Neuron (in vitro differentiated cells): ENCODE data around the gene GRID2.
"Not testable (repeated sequence)": the region's sequence is repeated elsewhere in the genome, so short reads cannot be mapped to it uniquely, and the experiment has no call there.

Source experiments
- H2AFZ ChIP-seq: one replicate; pipeline ENCODE4 v1.6.1; 2013; ENCODE audit warnings: low read depth, mild to moderate bottlenecking, inconsistent platforms, low read length, moderate library complexity
- H3K27me3 ChIP-seq: one replicate; pipeline ENCODE4 v1.6.1; 2013; ENCODE audit warnings: low read length; ENCODE audit not compliant: insufficient read depth
- H3K36me3 ChIP-seq: one replicate; pipeline ENCODE4 v1.6.1; 2013; ENCODE audit warnings: low read length; ENCODE audit not compliant: insufficient read depth
- H3K4me1 ChIP-seq: one replicate; pipeline ENCODE4 v1.6.1; 2013; ENCODE audit warnings: low read length; ENCODE audit not compliant: insufficient read depth
- H3K4me3 ChIP-seq: 2 replicates; pipeline ENCODE4 v1.5.1; 2013; ENCODE audit warnings: mild to moderate bottlenecking, low read length, moderate library complexity
- H3K9me3 ChIP-seq: one replicate; pipeline ENCODE4 v1.6.1; 2013; ENCODE audit warnings: low read length

The GRID2 gene

DNA sequence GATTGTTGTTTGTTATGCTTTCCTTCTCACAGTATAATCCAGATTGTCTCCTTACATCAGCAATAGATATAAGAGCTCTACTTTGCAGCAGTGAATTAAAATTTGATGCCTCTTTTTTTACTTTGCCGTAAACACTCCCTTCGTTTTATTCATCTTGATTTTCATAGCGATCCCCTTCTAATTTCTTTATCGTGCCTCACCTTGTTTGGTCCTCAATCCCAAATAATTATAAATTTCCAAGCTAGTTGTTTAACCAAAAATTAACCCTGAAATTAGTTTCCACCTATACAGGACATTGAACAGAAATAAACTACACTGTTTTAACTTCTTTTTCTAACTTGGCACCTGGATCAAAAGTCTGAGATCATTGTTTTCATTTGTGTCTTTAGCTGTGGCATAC lies 35.1 kb upstream of the GRID2 start:
- no peak overlapping the region for H3K4me3 ChIP-seq
- peaks cover 7% of the 10 kb centered on the region for H3K4me1 ChIP-seq
- H3K27me3 ChIP-seq: no peaks in the 10 kb centered on the region
- no peak overlapping the region for H2AFZ ChIP-seq
- no peaks in the 10 kb centered on the region for H3K9me3 ChIP-seq
- no peaks in the 10 kb centered on the region for H3K36me3 ChIP-seq

- H3K9me3 ChIP-seq: no peaks in the 10 kb centered on the region
- no peaks in the 10 kb centered on the region for H3K27me3 ChIP-seq
- no peak overlapping the region for H2AFZ ChIP-seq
- no peak overlapping the region for H3K4me3 ChIP-seq
- H3K36me3 ChIP-seq: no peaks in the 10 kb centered on the region
- no peaks in the 10 kb centered on the region for H3K4me1 ChIP-seq
Observed at GRCh38 chr4:92270908-92271307, 32.9 kb upstream of the GRID2 start.

DNA sequence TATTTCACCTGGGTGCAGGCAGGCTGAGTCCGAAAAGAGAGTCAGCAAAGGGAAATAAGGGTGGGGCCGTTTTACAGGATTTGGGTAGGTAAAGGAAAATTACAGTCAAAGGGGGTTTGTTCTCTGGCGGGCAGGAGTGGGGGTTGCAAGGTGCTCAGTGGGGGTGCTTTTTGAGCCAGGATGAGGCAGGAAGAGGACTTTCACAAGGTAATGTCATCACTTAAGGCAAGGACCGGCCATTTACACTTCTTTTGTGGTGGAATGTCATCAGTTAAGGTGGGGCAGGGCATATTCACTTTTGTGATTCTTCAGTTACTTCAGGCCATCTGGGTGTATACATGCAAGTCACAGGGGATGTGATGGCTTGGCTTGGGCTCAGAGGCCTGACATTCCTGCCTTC lies 32.2 kb upstream of the GRID2 start:
- not testable (repeated sequence) for H3K4me1 ChIP-seq, H2AFZ ChIP-seq, H3K4me3 ChIP-seq, H3K27me3 ChIP-seq, H3K36me3 ChIP-seq, H3K9me3 ChIP-seq

GRCh38 chr4:92277057-92277881 lies 26.5 kb upstream of the GRID2 start:
- H2AFZ ChIP-seq, H3K4me3 ChIP-seq, H3K27me3 ChIP-seq, H3K4me1 ChIP-seq, H3K9me3 ChIP-seq, H3K36me3 ChIP-seq: not testable (repeated sequence)

GRCh38 chr4:92279296-92279695 lies 24.5 kb upstream of the GRID2 start:
- H3K9me3 ChIP-seq: no peaks in the 10 kb centered on the region
- no peaks in the 10 kb centered on the region for H3K27me3 ChIP-seq
- no peak overlapping the region for H2AFZ ChIP-seq
- H3K4me3 ChIP-seq: no peak overlapping the region
- peaks cover 2% of the 10 kb centered on the region for H3K4me1 ChIP-seq
- H3K36me3 ChIP-seq: no peaks in the 10 kb centered on the region

- H3K27me3 ChIP-seq: peaks cover 5% of the 10 kb centered on the region
- no peak overlapping the region for H3K4me3 ChIP-seq
- H3K9me3 ChIP-seq: no peaks in the 10 kb centered on the region
- no peak overlapping the region for H2AFZ ChIP-seq
- H3K4me1 ChIP-seq: peaks cover 9% of the 10 kb centered on the region
- H3K36me3 ChIP-seq: no peaks in the 10 kb centered on the region
Observed at GRCh38 chr4:92299152-92299551, 4.6 kb upstream of the GRID2 start.

GRCh38 chr4:92304121-92304520 lies 355 bp downstream of the GRID2 start:
- H3K36me3 ChIP-seq: no peaks in the 10 kb centered on the region
- H3K27me3 ChIP-seq: peaks cover 8% of the 10 kb centered on the region
- peak overlapping the region; percentile 94 for H2AFZ ChIP-seq
- H3K4me1 ChIP-seq: peaks cover 24% of the 10 kb centered on the region
- H3K9me3 ChIP-seq: no peaks in the 10 kb centered on the region
- H3K4me3 ChIP-seq: peak overlapping the region; percentile 80

GRCh38 chr4:92304606-92305005 lies 840 bp downstream of the GRID2 start:
- no peaks in the 10 kb centered on the region for H3K36me3 ChIP-seq
- peak overlapping the region; percentile 94 for H2AFZ ChIP-seq
- peaks cover 24% of the 10 kb centered on the region for H3K4me1 ChIP-seq
- H3K4me3 ChIP-seq: peak overlapping the region; percentile 80
- no peaks in the 10 kb centered on the region for H3K9me3 ChIP-seq
- H3K27me3 ChIP-seq: peaks cover 8% of the 10 kb centered on the region

- no peaks in the 10 kb centered on the region for H3K36me3 ChIP-seq
- peak overlapping the region; percentile 94 for H2AFZ ChIP-seq
- peaks cover 24% of the 10 kb centered on the region for H3K4me1 ChIP-seq
- peak overlapping the region; percentile 80 for H3K4me3 ChIP-seq
- peaks cover 8% of the 10 kb centered on the region for H3K27me3 ChIP-seq
- H3K9me3 ChIP-seq: no peaks in the 10 kb centered on the region
Observed at GRCh38 chr4:92305148-92305877, 1.5 kb downstream of the GRID2 start.

DNA sequence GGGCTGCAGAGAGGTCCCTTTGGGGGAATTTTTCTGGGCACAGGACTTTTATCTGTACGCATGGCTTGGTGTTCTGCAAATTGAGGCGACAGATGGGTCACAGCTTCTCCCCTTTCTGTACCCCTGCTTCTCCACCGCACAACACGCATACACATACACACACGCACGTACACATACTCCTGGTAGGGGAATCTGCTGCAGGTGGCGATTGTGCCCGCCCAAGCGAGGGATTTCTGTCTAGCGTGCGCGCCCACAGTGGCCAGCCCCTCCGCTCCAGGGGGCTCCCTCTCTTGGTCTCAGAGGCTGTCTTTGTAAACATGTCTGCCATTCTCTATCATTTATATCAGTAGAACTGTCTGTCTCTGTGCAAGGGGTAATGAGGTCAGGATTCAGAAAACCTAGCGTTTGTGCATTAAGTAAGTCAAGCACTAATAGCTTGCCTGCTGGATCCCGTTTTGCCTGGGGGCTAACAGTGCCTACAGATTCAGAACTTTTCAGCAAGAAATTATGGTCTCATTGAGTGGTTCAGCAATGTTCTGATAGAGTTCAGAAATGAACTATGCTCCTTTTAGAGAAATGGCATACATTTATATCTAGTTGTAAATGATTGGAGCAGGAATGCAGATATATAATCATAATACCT lies 2.2 kb downstream of the GRID2 start:
- H3K27me3 ChIP-seq: peaks cover 8% of the 10 kb centered on the region
- H3K4me1 ChIP-seq: peaks cover 24% of the 10 kb centered on the region
- no peaks in the 10 kb centered on the region for H3K9me3 ChIP-seq
- no peaks in the 10 kb centered on the region for H3K36me3 ChIP-seq
- peak overlapping the region; percentile 94 for H2AFZ ChIP-seq
- peak overlapping the region; percentile 80 for H3K4me3 ChIP-seq

DNA sequence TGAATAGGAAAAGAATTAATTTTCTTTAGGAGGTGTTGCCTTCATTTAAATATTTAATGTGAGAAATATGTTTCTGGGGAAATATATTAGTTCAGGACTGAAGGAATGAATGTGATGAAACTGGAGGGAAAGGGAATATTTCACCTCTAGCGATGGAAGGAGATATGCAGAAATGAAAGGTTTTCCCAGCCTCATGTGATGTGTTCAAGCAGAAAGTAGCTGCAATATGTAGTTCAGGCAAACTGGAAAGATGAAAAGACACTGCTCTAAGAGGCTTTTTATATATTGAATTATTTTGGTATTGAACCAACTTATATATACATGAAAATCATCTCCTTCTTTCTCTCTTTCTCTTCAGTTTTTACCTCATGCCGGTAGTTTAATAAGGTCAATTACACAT lies 3.4 kb downstream of the GRID2 start:
- Histone ChIP-seq H3K36me3 (no peaks in the 10 kb centered on the region), H3K9me3 (no peaks in the 10 kb centered on the region), H3K4me3 (no peak overlapping the region), H3K4me1 (peaks cover 24% of the 10 kb centered on the region), H3K27me3 (peaks cover 6% of the 10 kb centered on the region), H2AFZ (no peak overlapping the region)

- H3K36me3 ChIP-seq: no peaks in the 10 kb centered on the region
- H3K4me3 ChIP-seq: no peak overlapping the region
- no peaks in the 10 kb centered on the region for H3K9me3 ChIP-seq
- no peak overlapping the region for H2AFZ ChIP-seq
- peaks cover 21% of the 10 kb centered on the region for H3K4me1 ChIP-seq
- peaks cover 3% of the 10 kb centered on the region for H3K27me3 ChIP-seq
Observed at GRCh38 chr4:92307866-92308265, 4.1 kb downstream of the GRID2 start.

DNA sequence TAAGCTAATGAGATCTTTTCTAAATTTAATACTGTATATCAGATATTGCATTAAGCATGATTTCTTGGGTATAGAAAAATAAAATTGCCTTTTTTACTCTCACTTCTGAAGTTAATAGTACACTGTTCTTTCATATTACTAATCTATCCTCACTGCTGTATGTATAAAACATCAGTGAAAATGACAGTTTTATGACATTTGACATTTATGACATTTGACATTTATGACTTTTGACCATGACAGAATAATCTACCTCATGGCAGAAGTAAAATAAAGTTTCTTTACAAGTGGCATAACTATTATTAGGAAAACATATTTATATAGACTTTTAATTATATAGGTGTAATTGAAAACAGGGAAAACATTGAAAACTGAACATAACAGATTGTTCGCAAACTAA lies 13.3 kb downstream of the GRID2 start:
- Histone ChIP-seq H3K27me3 (no peaks in the 10 kb centered on the region), H3K9me3 (no peaks in the 10 kb centered on the region), H2AFZ (no peak overlapping the region), H3K4me1 (no peaks in the 10 kb centered on the region), H3K36me3 (no peaks in the 10 kb centered on the region), H3K4me3 (no peak overlapping the region)
